ENCODE data around the gene CNTNAP5. TPM values are rescaled to one million over a fixed set of nuclear protein-coding genes. Genes with fewer than 3 reads are reported as not detected.

CNTNAP5 gene
- total RNA-seq, 1 experiment from 2014 or later, result not detected

DNA sequence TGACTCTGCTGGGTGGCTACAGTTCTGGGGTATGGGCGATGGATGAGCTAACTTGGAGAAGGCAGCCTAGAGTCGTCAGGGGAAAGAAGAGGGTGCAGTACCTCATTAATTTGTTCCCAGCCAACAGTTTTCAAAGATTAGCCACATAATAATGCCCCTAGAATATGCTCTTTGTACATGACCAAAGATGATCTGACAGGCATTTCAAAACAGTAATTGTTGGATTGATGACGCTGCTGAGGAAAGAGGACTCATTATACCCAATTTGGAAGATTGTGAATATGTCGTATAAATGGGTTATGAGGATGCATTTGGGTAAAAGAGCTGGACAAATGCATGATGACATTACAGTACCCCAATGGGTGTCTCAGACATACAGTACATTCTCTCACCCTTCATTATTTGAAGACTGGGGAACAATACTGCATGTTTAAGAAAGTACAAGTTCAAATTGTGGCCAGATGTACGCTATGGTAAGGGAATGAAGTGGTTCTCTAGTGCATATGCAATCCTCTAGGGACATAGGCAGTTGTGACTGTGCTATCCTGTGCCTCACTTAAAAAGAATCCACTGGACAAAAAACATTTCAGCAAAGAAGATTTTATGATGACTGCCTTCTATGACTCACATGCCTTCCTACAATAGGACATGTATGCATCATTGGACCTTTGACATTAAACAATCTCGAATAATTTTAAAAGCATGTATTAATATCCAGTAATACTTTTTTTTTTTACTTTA lies 233.2 kb downstream of the CNTNAP5 start:
- BruUV-seq (replicated peaks), result no TSS peak
- Histone ChIP-seq H3K27ac (ENCODE audit: low read depth, low read length, poor library complexity, severe bottlenecking) (no peak overlapping the region), H3K9me3 (ENCODE audit: low read depth, low read length, poor library complexity, severe bottlenecking) (no peaks in the 10 kb centered on the region), H3K36me3 (ENCODE audit: insufficient read depth, low read length, poor library complexity, severe bottlenecking) (no peaks in the 10 kb centered on the region), H3K4me3 (ENCODE audit: low read depth, low read length, poor library complexity, severe bottlenecking) (no peak overlapping the region), H3K27me3 (replicated peaks; ENCODE audit: insufficient read depth, low read depth, low read length, poor library complexity) (no peaks in the 10 kb centered on the region), H3K4me1 (ENCODE audit: insufficient read depth, low read length, poor library complexity, severe bottlenecking) (no peaks in the 10 kb centered on the region)
- DNase-seq (ENCODE audit: low spot score), result no peak
- CTCF ChIA-PET, result no interaction called here
- POLR2A ChIA-PET (ENCODE audit: low non-redundant PET), result no interaction called here
- intact Hi-C loops (cut with micrococcal nuclease; ENCODE audit: unreplicated experiment), result no loop called here
- TF ChIP-seq EZH2 (IDR thresholded peaks at IDR 0.05; ENCODE audit: borderline replicate concordance, low read depth, low read length, poor library complexity, severe bottlenecking), result no peak
- TF ChIP-seq, protein P1, sequence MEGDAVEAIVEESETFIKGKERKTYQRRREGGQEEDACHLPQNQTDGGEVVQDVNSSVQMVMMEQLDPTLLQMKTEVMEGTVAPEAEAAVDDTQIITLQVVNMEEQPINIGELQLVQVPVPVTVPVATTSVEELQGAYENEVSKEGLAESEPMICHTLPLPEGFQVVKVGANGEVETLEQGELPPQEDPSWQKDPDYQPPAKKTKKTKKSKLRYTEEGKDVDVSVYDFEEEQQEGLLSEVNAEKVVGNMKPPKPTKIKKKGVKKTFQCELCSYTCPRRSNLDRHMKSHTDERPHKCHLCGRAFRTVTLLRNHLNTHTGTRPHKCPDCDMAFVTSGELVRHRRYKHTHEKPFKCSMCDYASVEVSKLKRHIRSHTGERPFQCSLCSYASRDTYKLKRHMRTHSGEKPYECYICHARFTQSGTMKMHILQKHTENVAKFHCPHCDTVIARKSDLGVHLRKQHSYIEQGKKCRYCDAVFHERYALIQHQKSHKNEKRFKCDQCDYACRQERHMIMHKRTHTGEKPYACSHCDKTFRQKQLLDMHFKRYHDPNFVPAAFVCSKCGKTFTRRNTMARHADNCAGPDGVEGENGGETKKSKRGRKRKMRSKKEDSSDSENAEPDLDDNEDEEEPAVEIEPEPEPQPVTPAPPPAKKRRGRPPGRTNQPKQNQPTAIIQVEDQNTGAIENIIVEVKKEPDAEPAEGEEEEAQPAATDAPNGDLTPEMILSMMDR (conservative IDR thresholded peaks at IDR 0.05; ENCODE audit: low read depth, low read length), result no peak

DNA sequence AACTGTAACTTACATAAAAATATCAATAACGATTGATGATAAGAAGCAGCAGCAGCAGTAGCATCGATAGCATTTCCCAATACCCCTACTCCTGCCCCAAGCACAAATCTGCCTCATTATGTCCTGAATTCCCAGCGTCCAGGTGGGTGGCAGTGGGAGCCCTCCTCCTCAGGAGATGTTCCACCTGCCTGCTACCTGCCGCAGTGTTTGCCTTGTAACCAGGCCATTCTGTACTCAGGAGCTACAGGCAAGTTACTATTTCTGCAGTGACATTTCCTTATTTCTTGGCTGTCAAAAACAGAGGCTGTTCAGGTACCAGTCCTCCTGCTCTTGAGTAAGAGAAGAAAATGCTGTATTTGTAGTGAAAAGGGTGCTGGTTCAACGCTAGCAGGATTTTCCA lies 236.4 kb downstream of the CNTNAP5 start:
- TF ChIP-seq, protein P1 (conservative IDR thresholded peaks at IDR 0.05; ENCODE audit: low read depth, low read length), result no peak
- no peak for TF ChIP-seq EZH2 (IDR thresholded peaks at IDR 0.05; ENCODE audit: borderline replicate concordance, low read depth, low read length, poor library complexity, severe bottlenecking)
- BruUV-seq (replicated peaks), result no TSS peak
- H3K36me3 ChIP-seq (ENCODE audit: insufficient read depth, low read length, poor library complexity, severe bottlenecking), result no peaks in the 10 kb centered on the region
- DNase-seq (ENCODE audit: low spot score), result no peak
- no peaks in the 10 kb centered on the region for H3K27me3 ChIP-seq (replicated peaks; ENCODE audit: insufficient read depth, low read depth, low read length, poor library complexity)
- ChIA-PET POLR2A (ENCODE audit: low non-redundant PET) (no interaction called here), CTCF (interaction anchor here (0.6 kb wide), 1 partner anchor 88 kb away, joined by 3 read pairs; no protein-coding TSS in a partner anchor)
- no peaks in the 10 kb centered on the region for H3K9me3 ChIP-seq (ENCODE audit: low read depth, low read length, poor library complexity, severe bottlenecking)
- no peak overlapping the region for H3K27ac ChIP-seq (ENCODE audit: low read depth, low read length, poor library complexity, severe bottlenecking)
- no peak overlapping the region for H3K4me3 ChIP-seq (ENCODE audit: low read depth, low read length, poor library complexity, severe bottlenecking)
- no peaks in the 10 kb centered on the region for H3K4me1 ChIP-seq (ENCODE audit: insufficient read depth, low read length, poor library complexity, severe bottlenecking)
- intact Hi-C loops (cut with micrococcal nuclease; ENCODE audit: unreplicated experiment), result no loop called here

DNA sequence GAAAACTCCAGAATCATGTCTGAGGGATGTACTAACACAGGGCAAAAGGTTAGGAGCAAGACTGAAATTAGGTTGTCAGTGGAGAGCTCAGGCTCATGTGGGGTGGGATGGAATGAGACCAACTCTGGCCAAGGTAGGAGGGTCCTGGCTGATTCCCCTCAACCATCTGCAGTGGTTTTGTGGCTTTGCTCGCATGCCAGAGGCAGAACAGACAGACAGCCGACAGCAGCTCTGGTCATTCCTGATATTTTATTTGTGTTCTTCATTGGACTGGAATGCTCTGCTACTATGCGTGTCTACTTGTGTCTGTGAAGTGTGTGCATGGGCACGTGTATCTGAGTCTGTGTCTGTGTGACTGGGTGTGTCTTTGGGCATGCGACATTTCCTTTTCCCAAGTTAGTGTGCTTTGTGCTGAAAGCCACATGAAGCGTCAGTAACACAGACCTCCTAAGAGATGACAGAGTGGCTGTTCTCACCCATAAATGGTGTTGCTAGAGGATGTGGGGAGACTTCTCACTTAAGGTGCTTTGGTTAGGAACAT lies 239.5 kb downstream of the CNTNAP5 start:
- H3K4me1 ChIP-seq (ENCODE audit: insufficient read depth, low read length, poor library complexity, severe bottlenecking), result no peaks in the 10 kb centered on the region
- ChIA-PET CTCF (no interaction called here), POLR2A (ENCODE audit: low non-redundant PET) (no interaction called here)
- no peaks in the 10 kb centered on the region for H3K9me3 ChIP-seq (ENCODE audit: low read depth, low read length, poor library complexity, severe bottlenecking)
- H3K4me3 ChIP-seq (ENCODE audit: low read depth, low read length, poor library complexity, severe bottlenecking), result no peak overlapping the region
- BruUV-seq (replicated peaks), result no TSS peak
- intact Hi-C loops (cut with micrococcal nuclease; ENCODE audit: unreplicated experiment), result no loop called here
- no peak for DNase-seq (ENCODE audit: low spot score)
- TF ChIP-seq, protein P1 (conservative IDR thresholded peaks at IDR 0.05; ENCODE audit: low read depth, low read length), result no peak
- no peak for TF ChIP-seq EZH2 (IDR thresholded peaks at IDR 0.05; ENCODE audit: borderline replicate concordance, low read depth, low read length, poor library complexity, severe bottlenecking)
- no peaks in the 10 kb centered on the region for H3K27me3 ChIP-seq (replicated peaks; ENCODE audit: insufficient read depth, low read depth, low read length, poor library complexity)
- H3K27ac ChIP-seq (ENCODE audit: low read depth, low read length, poor library complexity, severe bottlenecking), result no peak overlapping the region
- no peaks in the 10 kb centered on the region for H3K36me3 ChIP-seq (ENCODE audit: insufficient read depth, low read length, poor library complexity, severe bottlenecking)
